Mesenchymal stem cell (in vitro differentiated cells and primary cell): ENCODE measurements around the gene WNK4.
A peak's percentile ranks its signal among the peaks of the same experiment; 100 is the strongest.

Experiments used
- DNase-seq: peaks from one replicate; pipeline ENCODE4 v3.0.0-alpha.2; 2013
- H2AFZ ChIP-seq: one replicate; pipeline ENCODE4 v1.6.1; 2013; ENCODE audit warnings: low read depth, mild to moderate bottlenecking, control low read depth, inconsistent platforms, low read length, moderate library complexity
- H2AK5ac ChIP-seq: 2 replicates; pipeline ENCODE4 v1.6.1; 2013; ENCODE audit warnings: low read length, moderate library complexity, mild to moderate bottlenecking, inconsistent platforms; ENCODE audit not compliant: severe bottlenecking
- H2BK120ac ChIP-seq: one replicate; pipeline ENCODE4 v1.6.1; 2013; ENCODE audit warnings: low read depth, mild to moderate bottlenecking, inconsistent platforms, low read length, moderate library complexity
- H2BK12ac ChIP-seq, 2 experiments: one replicate each; pipeline ENCODE4 v1.6.1; 2013; ENCODE audit warnings: inconsistent platforms in 2 of 2, low read length in 2 of 2, mild to moderate bottlenecking in 2 of 2, moderate library complexity in 2 of 2, control low read depth in 1 of 2
- H2BK15ac ChIP-seq: one replicate; pipeline ENCODE4 v1.6.1; 2013; ENCODE audit warnings: mild to moderate bottlenecking, low read depth, inconsistent platforms; ENCODE audit not compliant: poor library complexity, severe bottlenecking
- H2BK5ac ChIP-seq: 2 replicates; pipeline ENCODE4 v1.6.1; 2013; ENCODE audit warnings: low read depth, mild to moderate bottlenecking, low read length, control low read depth, inconsistent platforms; ENCODE audit not compliant: poor library complexity, severe bottlenecking
- H3K14ac ChIP-seq, 2 experiments: one replicate each; pipeline ENCODE4 v1.6.1; 2013; ENCODE audit warnings: inconsistent platforms in 2 of 2, low read length in 2 of 2, control low read depth in 1 of 2, mild to moderate bottlenecking in 1 of 2, moderate library complexity in 1 of 2
- H3K18ac ChIP-seq, 2 experiments: one replicate each; pipeline ENCODE4 v1.6.1; 2013; ENCODE audit warnings: inconsistent platforms in 2 of 2, low read length in 2 of 2, control low read depth in 1 of 2, low read depth in 1 of 2, mild to moderate bottlenecking in 1 of 2
- H3K23ac ChIP-seq, 2 experiments: one replicate each; pipeline ENCODE4 v1.6.1; 2013; ENCODE audit warnings: inconsistent platforms in 2 of 2, low read length in 2 of 2, mild to moderate bottlenecking in 2 of 2, moderate library complexity in 2 of 2, control low read depth in 1 of 2
- H3K27ac ChIP-seq: 2 replicates; pipeline ENCODE4 v1.5.1; 2013; ENCODE audit warnings: mild to moderate bottlenecking, moderate library complexity, low read length, control low read depth, inconsistent platforms; ENCODE audit not compliant: poor library complexity, severe bottlenecking
- H3K27me3 ChIP-seq, 2 experiments: 2 replicates each; pipeline versions ENCODE4 v1.6.1 to v1.7.0; 2013; ENCODE audit warnings: low read length in 2 of 2, mild to moderate bottlenecking in 2 of 2, moderate library complexity in 2 of 2, control low read depth in 1 of 2, inconsistent platforms in 1 of 2; ENCODE audit not compliant: control insufficient read depth in 1 of 2, insufficient read depth in 1 of 2
- H3K36me3 ChIP-seq, 2 experiments: 2 replicates each; pipeline versions ENCODE4 v1.6.1 to v1.7.0; 2013; ENCODE audit warnings: low read length in 2 of 2, control low read depth in 1 of 2, inconsistent platforms in 1 of 2, low read depth in 1 of 2, mild to moderate bottlenecking in 1 of 2; ENCODE audit not compliant: insufficient read depth in 2 of 2, control insufficient read depth in 1 of 2
- H3K4ac ChIP-seq, 2 experiments: one replicate each; pipeline ENCODE4 v1.6.1; 2013; ENCODE audit warnings: inconsistent platforms in 2 of 2, low read length in 2 of 2, mild to moderate bottlenecking in 2 of 2, moderate library complexity in 2 of 2, control low read depth in 1 of 2, low read depth in 1 of 2
- H3K4me1 ChIP-seq: 2 replicates; pipeline ENCODE4 v1.6.1; 2013; ENCODE audit warnings: low read depth, low read length, control low read depth; ENCODE audit not compliant: control insufficient read depth, insufficient read depth
- H3K4me2 ChIP-seq: 2 replicates; pipeline ENCODE4 v1.6.1; 2013; ENCODE audit warnings: low read length, mild to moderate bottlenecking, inconsistent platforms; ENCODE audit not compliant: poor library complexity, severe bottlenecking
- H3K4me3 ChIP-seq, 2 experiments: 2 replicates each; pipeline versions ENCODE4 v1.5.1 to v1.7.0; 2013; ENCODE audit warnings: low read length in 2 of 2, mild to moderate bottlenecking in 2 of 2, control low read depth in 1 of 2, low read depth in 1 of 2; ENCODE audit not compliant: insufficient read depth in 1 of 2
- H3K79me1 ChIP-seq: replicated peaks from 2 replicates; pipeline ENCODE4 v1.6.1; 2013; ENCODE audit warnings: mild to moderate bottlenecking, control low read depth, low read length, inconsistent platforms; ENCODE audit not compliant: poor library complexity, severe bottlenecking
- H3K9ac ChIP-seq: 2 replicates; pipeline ENCODE4 v1.7.0; 2013; ENCODE audit warnings: mild to moderate bottlenecking, low read length, moderate library complexity
- H3K9me3 ChIP-seq: 2 replicates; pipeline ENCODE4 v1.7.0; 2013; ENCODE audit warnings: mild to moderate bottlenecking, low read length; ENCODE audit not compliant: control insufficient read depth
- H4K8ac ChIP-seq: one replicate; pipeline ENCODE4 v1.6.1; 2013; ENCODE audit warnings: inconsistent platforms, mild to moderate bottlenecking, low read length, moderate library complexity
- H4K91ac ChIP-seq: one replicate; pipeline ENCODE4 v1.6.1; 2013; ENCODE audit warnings: mild to moderate bottlenecking, low read length, inconsistent platforms
- WGBS: methylation state at CpG from one replicate; pipeline ENCODE4 v1.1.7; 2013; ENCODE audit warnings: mixed read lengths; 5-methylcytosine and 5-hydroxymethylcytosine counted together

Gene WNK4

DNA sequence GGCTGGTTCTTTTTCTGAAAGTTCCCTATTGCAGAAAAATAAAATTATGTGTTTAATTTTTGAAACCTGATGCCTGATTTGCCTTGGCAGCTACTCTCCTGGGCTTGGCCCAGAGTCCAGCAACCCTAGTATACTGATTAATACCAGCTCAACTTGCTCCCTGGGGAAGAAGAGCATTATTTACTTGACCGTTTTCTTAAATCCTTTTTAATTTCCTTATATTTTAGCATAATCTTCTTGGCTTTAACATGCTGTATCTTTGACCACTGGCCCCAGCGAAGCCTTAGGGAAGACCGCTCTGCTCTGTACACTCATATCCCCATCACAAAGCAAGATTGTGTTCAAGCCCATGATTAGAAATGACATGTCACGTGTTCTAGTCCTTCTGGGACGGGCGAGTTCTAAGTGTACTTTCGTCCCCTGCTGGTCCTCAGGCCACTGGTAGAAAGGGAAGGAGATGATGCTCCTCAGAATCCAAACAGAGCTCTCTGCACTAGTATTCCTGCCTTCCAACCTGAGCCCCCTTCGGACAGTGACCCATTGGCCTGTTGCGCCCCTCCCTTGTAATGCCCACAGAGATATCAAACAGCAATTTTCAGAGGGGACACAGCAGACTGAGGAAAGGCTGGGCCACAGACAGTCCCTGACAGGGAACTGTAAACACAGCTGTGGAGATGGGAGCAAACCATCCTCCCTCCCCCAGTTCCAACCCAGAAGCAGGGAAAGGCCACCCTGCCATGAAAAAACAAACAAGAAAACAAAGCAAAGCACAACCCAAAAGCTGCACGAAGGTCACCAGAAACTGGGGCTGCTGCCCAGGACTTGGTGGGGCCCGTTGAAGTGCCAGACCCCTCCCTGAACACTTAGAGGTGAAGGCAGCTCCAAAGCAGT is 31.3 kb upstream of the WNK4 start:
- peak overlapping the region; percentile 25 for H3K9ac ChIP-seq
- 75% methylated on average over 11 of the region's 11 CpGs for WGBS

DNA sequence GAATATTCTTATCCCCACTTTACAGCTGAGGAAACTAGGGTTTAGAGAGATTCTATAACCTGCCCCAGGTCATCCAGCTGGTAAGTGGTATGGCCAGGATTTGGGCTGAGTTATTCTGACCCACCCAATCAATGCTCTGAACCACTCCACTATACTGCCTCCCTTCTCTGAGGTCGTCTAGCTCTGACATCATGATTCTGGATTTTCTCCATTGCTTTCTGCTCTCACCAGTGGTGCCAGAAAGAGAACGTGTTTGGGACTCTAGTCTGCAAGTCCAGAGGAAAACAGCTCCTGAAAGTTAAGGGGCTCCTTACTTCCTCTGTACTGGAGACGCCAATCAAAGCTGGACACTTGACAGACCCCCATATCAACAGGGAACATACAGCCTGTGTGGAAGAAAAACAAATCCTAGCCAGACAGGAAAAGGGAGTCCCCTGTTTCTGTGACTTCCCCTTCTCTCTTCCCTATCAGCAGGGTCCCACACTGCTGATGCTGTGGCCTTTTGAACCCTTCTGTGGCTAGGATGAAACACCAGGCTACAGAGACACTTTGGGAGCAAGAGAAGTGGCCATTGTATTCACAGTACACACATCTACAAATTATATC is 29.6 kb upstream of the WNK4 start:
- H3K4ac ChIP-seq, result no peak overlapping the region
- no peak overlapping the region for H2BK12ac ChIP-seq
- no peaks in the 10 kb centered on the region for H3K36me3 ChIP-seq
- no peak overlapping the region for H2BK5ac ChIP-seq
- no peak overlapping the region for H3K4me2 ChIP-seq
- no peak for DNase-seq
- H3K79me1 ChIP-seq, result no peaks in the 10 kb centered on the region
- no peak overlapping the region for H3K14ac ChIP-seq
- no peaks in the 10 kb centered on the region for H3K9me3 ChIP-seq
- WGBS, result 50% methylated on average over 3 of the region's 3 CpGs
- H2BK120ac ChIP-seq, result no peak overlapping the region
- H3K27me3 ChIP-seq, result peaks cover 0 to 24% of the 10 kb centered on the region in 2 experiments
- peaks cover 4% of the 10 kb centered on the region for H3K4me1 ChIP-seq
- no peak overlapping the region for H3K27ac ChIP-seq
- H4K8ac ChIP-seq, result no peak overlapping the region
- no peak overlapping the region for H2BK15ac ChIP-seq
- no peak overlapping the region for H2AFZ ChIP-seq
- H3K4me3 ChIP-seq, result no peak overlapping the region
- no peak overlapping the region for H3K18ac ChIP-seq
- no peak overlapping the region for H4K91ac ChIP-seq
- no peak overlapping the region for H2AK5ac ChIP-seq
- H3K23ac ChIP-seq, result no peak overlapping the region
- no peak overlapping the region for H3K9ac ChIP-seq

More for the DNA sequence above, 31.3 kb upstream of the WNK4 start:
- Histone ChIP-seq H3K4ac (no peak overlapping the region), H4K8ac (no peak overlapping the region), H3K27me3 (peaks cover 0 to 16% of the 10 kb centered on the region in 2 experiments), H3K18ac (no peak overlapping the region), H2AK5ac (no peak overlapping the region), H3K36me3 (no peaks in the 10 kb centered on the region), H2AFZ (no peak overlapping the region), H3K23ac (no peak overlapping the region), H3K79me1 (peaks cover 2% of the 10 kb centered on the region), H2BK15ac (no peak overlapping the region), H3K9me3 (no peaks in the 10 kb centered on the region), H2BK12ac (peak overlapping the region in 1 of 2 experiments; percentile 15), H2BK120ac (no peak overlapping the region), H3K27ac (no peak overlapping the region), H3K4me1 (peaks cover 3% of the 10 kb centered on the region), H4K91ac (no peak overlapping the region), H3K4me2 (no peak overlapping the region), H2BK5ac (no peak overlapping the region), H3K4me3 (no peak overlapping the region), H3K14ac (no peak overlapping the region)
- no peak for DNase-seq

DNA sequence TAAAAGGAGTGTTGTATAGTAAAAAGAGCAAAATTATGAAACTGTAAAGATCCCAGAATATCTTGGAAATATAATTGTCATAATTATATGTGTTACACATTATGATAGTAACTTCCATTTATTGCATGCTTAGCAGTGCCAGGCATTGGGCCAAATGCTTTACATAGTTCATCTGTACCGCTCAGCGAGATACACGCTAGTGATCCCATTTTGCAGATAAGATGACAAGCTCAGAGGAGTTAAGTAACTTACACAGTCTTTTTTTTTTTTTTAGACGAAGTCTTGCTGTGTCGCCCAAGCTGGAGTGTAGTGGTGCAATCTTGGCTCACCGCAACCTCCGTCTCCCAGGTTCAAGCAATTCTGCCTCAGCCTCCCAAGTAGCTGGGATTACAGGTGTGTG is 28.8 kb upstream of the WNK4 start:
- H3K18ac ChIP-seq, result no peak overlapping the region
- no peak overlapping the region for H3K9ac ChIP-seq
- H3K36me3 ChIP-seq, result no peaks in the 10 kb centered on the region
- H2AK5ac ChIP-seq, result no peak overlapping the region
- no peak overlapping the region for H2BK12ac ChIP-seq
- H3K9me3 ChIP-seq, result no peaks in the 10 kb centered on the region
- peaks cover 4% of the 10 kb centered on the region for H3K4me1 ChIP-seq
- WGBS, result 93% methylated on average over 7 of the region's 7 CpGs
- peaks cover 0 to 28% of the 10 kb centered on the region in 2 experiments for H3K27me3 ChIP-seq
- H3K23ac ChIP-seq, result no peak overlapping the region
- DNase-seq, result no peak
- no peak overlapping the region for H3K4me3 ChIP-seq
- H3K79me1 ChIP-seq, result no peaks in the 10 kb centered on the region
- no peak overlapping the region for H2BK5ac ChIP-seq
- no peak overlapping the region for H4K8ac ChIP-seq
- H3K4ac ChIP-seq, result no peak overlapping the region
- H3K14ac ChIP-seq, result no peak overlapping the region
- H2BK120ac ChIP-seq, result no peak overlapping the region
- no peak overlapping the region for H3K4me2 ChIP-seq
- no peak overlapping the region for H4K91ac ChIP-seq
- H3K27ac ChIP-seq, result no peak overlapping the region
- H2AFZ ChIP-seq, result no peak overlapping the region
- H2BK15ac ChIP-seq, result no peak overlapping the region

DNA sequence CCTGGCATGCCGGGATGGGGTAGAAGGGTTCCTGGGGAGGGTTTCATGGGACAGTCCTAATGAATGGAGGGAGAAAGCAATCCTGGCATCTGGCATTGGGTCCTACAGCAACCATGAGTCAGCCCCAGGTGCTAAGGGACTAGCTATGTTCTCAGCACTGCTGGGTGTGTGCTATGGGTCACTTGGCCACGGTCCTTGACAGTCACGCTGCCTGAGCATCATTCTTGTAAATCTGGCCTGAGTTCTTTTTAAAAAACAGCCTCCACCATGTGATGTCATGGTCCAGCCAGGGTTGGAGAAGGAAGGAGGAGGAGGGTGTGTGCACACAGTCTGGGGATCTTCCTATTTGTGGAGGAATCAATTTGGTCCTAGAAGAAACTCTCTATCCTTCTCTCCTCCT is 25.6 kb upstream of the WNK4 start:
- H2BK15ac ChIP-seq, result no peak overlapping the region
- 77% methylated on average over 3 of the region's 3 CpGs for WGBS
- H3K36me3 ChIP-seq, result no peaks in the 10 kb centered on the region
- H3K4ac ChIP-seq, result no peak overlapping the region
- H4K91ac ChIP-seq, result no peak overlapping the region
- H3K14ac ChIP-seq, result no peak overlapping the region
- no peak overlapping the region for H3K4me3 ChIP-seq
- H2AFZ ChIP-seq, result no peak overlapping the region
- H2BK5ac ChIP-seq, result no peak overlapping the region
- no peak overlapping the region for H3K27ac ChIP-seq
- H3K4me1 ChIP-seq, result peaks cover 4% of the 10 kb centered on the region
- H3K9me3 ChIP-seq, result no peaks in the 10 kb centered on the region
- no peak overlapping the region for H4K8ac ChIP-seq
- H3K27me3 ChIP-seq, result peaks cover 3 to 35% of the 10 kb centered on the region in 2 experiments
- no peak for DNase-seq
- peak overlapping the region; percentile 34 for H3K9ac ChIP-seq
- no peak overlapping the region for H3K23ac ChIP-seq
- no peak overlapping the region for H3K18ac ChIP-seq
- H3K4me2 ChIP-seq, result no peak overlapping the region
- no peak overlapping the region for H2BK12ac ChIP-seq
- no peaks in the 10 kb centered on the region for H3K79me1 ChIP-seq
- H2BK120ac ChIP-seq, result no peak overlapping the region
- H2AK5ac ChIP-seq, result no peak overlapping the region
